Psoas muscle (tissue), 8 donors: ENCODE results near the gene BRF1. TPM values are rescaled to one million over a fixed set of nuclear protein-coding genes. Genes with fewer than 3 reads are reported as not detected.

Experiments used
- ATAC-seq, 4 donors: fragments of 200-7000 bp; cut with Tn5 transposase; one replicate each; pipeline ENCODE4 v1.9.1; 2020; ENCODE audit warnings: moderate library complexity in 3 of 4, mild to moderate bottlenecking in 2 of 4
- DNase-seq, 2 donors: peaks; one replicate each; pipeline ENCODE4 v3.0.0-alpha.2; 2020
- H3K27ac ChIP-seq: fragments of 200-600 bp; one replicate; pipeline ENCODE4 v1.8.0; 2022
- H3K27me3 ChIP-seq, 3 donors: fragments of 200-600 bp in 1 of 3; one replicate each; pipeline versions ENCODE4 v1.6.1 to v1.8.0; 2013 to 2022; ENCODE audit warnings: low read length in 2 of 3, mild to moderate bottlenecking in 2 of 3, moderate library complexity in 1 of 3; ENCODE audit not compliant: insufficient read depth in 3 of 3
- H3K36me3 ChIP-seq, 2 donors: fragments of 200-600 bp in 1 of 2; one replicate each; pipeline versions ENCODE4 v1.6.1 to v1.8.0; 2013 to 2022; ENCODE audit warnings: low read depth in 1 of 2, mild to moderate bottlenecking in 1 of 2, moderate library complexity in 1 of 2; ENCODE audit not compliant: insufficient read depth in 1 of 2
- H3K4me1 ChIP-seq: fragments of 200-600 bp; one replicate; pipeline ENCODE4 v1.8.0; 2022
- H3K4me3 ChIP-seq: fragments of 200-600 bp; one replicate; pipeline ENCODE4 v1.8.0; 2022; ENCODE audit warnings: mild to moderate bottlenecking
- H3K9me3 ChIP-seq: fragments of 200-600 bp; one replicate; pipeline ENCODE4 v1.8.0; 2022
- WGBS, 3 donors: extraction: QIAGEN DNeasy Blood & Tissue Kit; methylation state at CpG; one replicate each; pipeline versions ENCODE4 v1.1.6 to v1.1.7; 2013; 5-methylcytosine and 5-hydroxymethylcytosine counted together
- intact Hi-C, 2 donors: fragments of 100-400 bp; cut with DNase I; formaldehyde crosslinking; loops; one replicate each; pipeline versions ENCODE4 v1.11.0 to v1.14.2; 2022
- polyA plus RNA-seq, 3 donors: library from polyadenylated mRNA; stranded (reverse); fragments of 200-250 nt; gene quantifications; one replicate each; pipeline ENCODE4 v1.2.3, GENCODE V29; 2013
- total RNA-seq, 4 donors: library from RNA; stranded (reverse); fragmentation: NEBNext Ultra II Directional in 2 of 4; extraction: Animal tissue kit (Norgen Biotek cat#: 25700) in 2 of 4; gene quantifications; one replicate each; pipeline versions ENCODE4 v1.2.1 to v1.2.4, GENCODE V29; 2021 to 2023
- TF ChIP-seq, protein P1 (sequence below): fragments of 200-600 bp; IDR thresholded peaks from one replicate; pipeline ENCODE4 v1.8.0; 2022; ENCODE audit warnings: antibody characterized with exemption
- donor health status: healthy with polysubstance abuse.
- donor health status: DM: no; HTN: no; CAD: no; lungs with moderate emphysema.
- donor health status: Bipolar disorder and iron deficiency.
- donor health status: healthy.
- donor health status: DM: yes; HTN: yes; CAD: no.
- donor health status: DM: no; HTN: no; CAD: no.
- donor health status: DM: no; HTN: no; CAD: no.
- donor health status: DM: yes; HTN: yes; CAD: no.

Gene BRF1
- total and polyA plus RNA-seq, 7 donors = 12.9 to 26.2 (median 17.1) TPM

DNA sequence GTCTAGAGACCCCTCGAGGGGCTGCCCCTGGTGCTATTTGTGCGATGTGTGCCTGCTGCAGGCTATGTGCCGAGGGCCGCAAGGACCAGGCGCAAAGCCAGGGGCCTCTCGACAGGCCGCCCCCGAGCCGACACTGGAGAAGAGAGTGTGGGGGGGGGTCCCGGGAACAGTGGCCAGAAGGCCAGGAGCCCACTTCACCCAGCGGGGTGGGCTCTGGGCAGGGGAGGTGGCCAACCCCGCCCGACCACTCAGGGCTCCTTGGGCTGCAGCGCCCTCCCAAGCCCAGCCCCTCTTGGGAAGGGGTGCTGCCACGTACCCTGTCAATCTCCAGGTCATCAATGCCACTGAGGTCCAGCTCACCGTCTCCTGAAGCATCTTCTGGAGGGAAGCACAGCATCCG, 81.0 kb downstream of the BRF1 start:
- H3K4me3 ChIP-seq = no peak overlapping the region
- DNase-seq = no peak
- peaks cover 0 to 64% of the 10 kb centered on the region in 2 donors for H3K36me3 ChIP-seq
- H3K4me1 ChIP-seq = no peaks in the 10 kb centered on the region
- 92 to 94% (median 93%) methylated on average over 14 to 17 of the region's 17 CpGs for WGBS, 3 donors
- TF ChIP-seq, protein P1, sequence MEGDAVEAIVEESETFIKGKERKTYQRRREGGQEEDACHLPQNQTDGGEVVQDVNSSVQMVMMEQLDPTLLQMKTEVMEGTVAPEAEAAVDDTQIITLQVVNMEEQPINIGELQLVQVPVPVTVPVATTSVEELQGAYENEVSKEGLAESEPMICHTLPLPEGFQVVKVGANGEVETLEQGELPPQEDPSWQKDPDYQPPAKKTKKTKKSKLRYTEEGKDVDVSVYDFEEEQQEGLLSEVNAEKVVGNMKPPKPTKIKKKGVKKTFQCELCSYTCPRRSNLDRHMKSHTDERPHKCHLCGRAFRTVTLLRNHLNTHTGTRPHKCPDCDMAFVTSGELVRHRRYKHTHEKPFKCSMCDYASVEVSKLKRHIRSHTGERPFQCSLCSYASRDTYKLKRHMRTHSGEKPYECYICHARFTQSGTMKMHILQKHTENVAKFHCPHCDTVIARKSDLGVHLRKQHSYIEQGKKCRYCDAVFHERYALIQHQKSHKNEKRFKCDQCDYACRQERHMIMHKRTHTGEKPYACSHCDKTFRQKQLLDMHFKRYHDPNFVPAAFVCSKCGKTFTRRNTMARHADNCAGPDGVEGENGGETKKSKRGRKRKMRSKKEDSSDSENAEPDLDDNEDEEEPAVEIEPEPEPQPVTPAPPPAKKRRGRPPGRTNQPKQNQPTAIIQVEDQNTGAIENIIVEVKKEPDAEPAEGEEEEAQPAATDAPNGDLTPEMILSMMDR = no peak
- no peaks in the 10 kb centered on the region for H3K27me3 ChIP-seq
- no peak for ATAC-seq
- no peaks in the 10 kb centered on the region for H3K9me3 ChIP-seq
- intact Hi-C loops = no loop called here
- no peak overlapping the region for H3K27ac ChIP-seq

DNA sequence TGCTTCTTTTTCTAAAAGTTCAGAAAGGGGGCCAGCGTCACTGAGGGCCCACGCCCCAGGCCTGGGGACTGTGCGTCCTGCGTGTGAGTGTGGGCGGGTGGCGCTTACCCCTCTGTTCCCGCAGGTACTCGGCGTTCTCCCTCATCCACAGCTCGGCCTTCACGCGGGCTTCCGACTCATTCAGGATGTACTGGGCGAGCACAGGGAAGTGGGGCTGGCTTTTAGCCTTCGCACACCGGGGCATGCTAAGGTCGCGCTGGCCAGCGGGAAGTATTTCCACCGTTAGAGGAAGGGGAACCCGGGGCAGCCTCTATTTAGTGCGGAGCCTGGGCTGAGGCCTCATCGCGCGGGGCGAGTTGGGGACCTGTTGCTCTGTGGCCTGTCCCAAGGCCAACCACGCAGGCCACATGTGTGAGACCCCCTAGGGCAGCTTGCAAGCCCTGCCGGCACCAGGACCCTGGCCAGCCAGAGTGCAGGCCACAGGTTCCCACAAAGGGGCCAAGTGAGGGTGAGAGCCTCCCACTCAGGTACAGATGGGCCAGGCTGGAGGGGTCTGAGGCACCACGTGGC, 81.7 kb downstream of the BRF1 start:
- Histone ChIP-seq H3K27me3 (no peaks in the 10 kb centered on the region), H3K4me3 (no peak overlapping the region), H3K9me3 (no peaks in the 10 kb centered on the region), H3K36me3 (peaks cover 0 to 63% of the 10 kb centered on the region in 2 donors), H3K4me1 (peaks cover 3% of the 10 kb centered on the region), H3K27ac (no peak overlapping the region)
- intact Hi-C loops = no loop called here
- WGBS, 3 donors = 92 to 94% (median 94%) methylated on average over 29 of the region's 29 CpGs
- ATAC-seq = no peak
- TF ChIP-seq, protein P1 = no peak
- no peak for DNase-seq

DNA sequence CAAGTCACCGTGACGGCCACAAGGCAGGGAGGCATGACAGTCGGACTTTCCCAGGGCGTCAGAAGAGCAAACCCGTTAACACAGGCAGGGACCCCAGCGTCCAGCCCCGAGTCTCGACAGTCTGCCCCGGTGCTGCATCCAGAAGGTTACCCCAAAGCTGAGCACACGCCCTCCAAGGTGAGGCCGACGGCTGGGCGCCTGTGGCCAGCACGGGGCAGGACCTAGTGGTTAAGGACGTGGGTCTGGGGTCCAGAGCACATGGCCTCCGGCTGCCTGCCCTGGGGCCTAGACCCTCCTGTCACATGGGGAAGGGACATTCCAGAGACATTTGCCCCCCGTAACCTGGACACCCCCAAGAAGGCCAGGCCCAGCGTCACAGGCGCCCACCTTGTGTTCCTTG, 82.2 kb downstream of the BRF1 start:
- Histone ChIP-seq H3K27me3 (no peaks in the 10 kb centered on the region), H3K4me1 (peaks cover 8% of the 10 kb centered on the region), H3K9me3 (no peaks in the 10 kb centered on the region), H3K27ac (no peak overlapping the region), H3K4me3 (no peak overlapping the region), H3K36me3 (peaks cover 0 to 59% of the 10 kb centered on the region in 2 donors)
- intact Hi-C loops = no loop called here
- TF ChIP-seq, protein P1 = no peak
- no peak for ATAC-seq
- DNase-seq = no peak
- WGBS, 3 donors = 93 to 94% (median 93%) methylated on average over 19 of the region's 19 CpGs

DNA sequence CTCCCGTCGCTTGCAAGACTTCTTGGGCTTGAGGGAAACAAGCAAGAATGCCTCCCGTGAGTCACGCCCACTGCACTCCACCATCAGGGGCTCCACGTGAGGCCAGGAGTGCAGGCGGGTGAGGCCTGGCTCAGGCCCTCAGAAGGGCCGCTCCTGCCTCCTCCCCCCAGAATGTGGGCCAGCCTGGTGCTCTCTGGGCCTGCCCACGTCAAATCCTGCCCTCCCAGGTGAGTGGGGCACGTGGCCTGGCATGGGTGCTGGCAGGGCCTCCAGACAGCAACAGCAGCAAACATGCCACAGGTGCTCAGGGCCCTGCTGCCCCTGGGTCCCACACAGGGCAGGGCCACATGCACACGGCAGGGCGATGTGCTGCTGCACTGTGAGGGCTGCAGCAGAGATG, 83.0 kb downstream of the BRF1 start:
- Histone ChIP-seq H3K4me3 (no peak overlapping the region), H3K4me1 (peaks cover 14% of the 10 kb centered on the region), H3K27me3 (no peaks in the 10 kb centered on the region), H3K27ac (no peak overlapping the region), H3K36me3 (peaks cover 0 to 51% of the 10 kb centered on the region in 2 donors), H3K9me3 (no peaks in the 10 kb centered on the region)
- ATAC-seq (no peak), DNase-seq (no peak)
- TF ChIP-seq, protein P1 = no peak
- intact Hi-C loops = no loop called here
- WGBS, 3 donors = 93 to 94% (median 93%) methylated on average over 11 of the region's 11 CpGs
